ENCODE data around the gene SP8. TPM values are rescaled to one million over a fixed set of nuclear protein-coding genes. Genes with fewer than 3 reads are reported as not detected.

SP8 gene
- total RNA-seq, 1 donor from 2014 or later: not detected

DNA sequence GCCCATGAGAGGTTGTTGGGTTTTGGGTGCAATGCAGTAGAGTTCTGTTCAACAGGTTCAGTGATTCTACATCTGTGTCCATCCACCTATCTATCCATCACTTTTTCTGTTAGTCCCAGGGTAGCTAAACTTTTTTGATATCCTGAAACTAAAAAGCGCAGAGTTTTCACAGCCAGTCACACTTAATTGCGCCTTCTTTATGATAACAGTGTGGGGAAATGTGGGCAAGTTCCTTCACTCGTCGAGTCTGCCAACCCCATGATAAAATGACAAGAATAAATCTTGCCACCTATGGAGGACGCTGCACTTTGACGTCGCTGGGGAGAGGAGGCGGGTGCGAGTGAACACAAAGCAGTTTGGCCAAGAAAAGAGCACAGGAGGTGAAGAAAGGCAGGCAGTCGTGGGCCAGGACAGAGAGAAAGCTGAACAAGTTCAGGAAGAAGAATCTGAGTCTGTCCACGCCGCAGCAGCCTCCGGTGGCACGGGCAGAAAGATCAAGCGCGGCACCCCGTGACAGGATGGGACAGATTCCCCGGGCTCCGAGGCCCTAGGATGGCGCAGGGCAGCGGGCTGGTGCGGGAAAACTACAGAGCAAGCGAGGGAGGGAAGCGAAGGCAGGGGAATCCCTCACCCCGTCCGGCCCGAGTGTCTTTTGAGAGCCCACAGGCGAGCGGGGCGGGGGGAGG, 9.2 kb downstream of the SP8 start:
- intact Hi-C loops (cut with micrococcal nuclease): loop anchor here (2.0 to 5.0 kb wide), 4 partner anchors 477 to 1305 kb away; no protein-coding TSS in a partner anchor

- intact Hi-C loops (cut with micrococcal nuclease): loop anchor here (5.0 kb wide), 3 partner anchors 990 to 1305 kb away; no protein-coding TSS in a partner anchor
These were observed 9.7 kb downstream of the SP8 start for GRCh38 chr7:20776942-20777341.

DNA sequence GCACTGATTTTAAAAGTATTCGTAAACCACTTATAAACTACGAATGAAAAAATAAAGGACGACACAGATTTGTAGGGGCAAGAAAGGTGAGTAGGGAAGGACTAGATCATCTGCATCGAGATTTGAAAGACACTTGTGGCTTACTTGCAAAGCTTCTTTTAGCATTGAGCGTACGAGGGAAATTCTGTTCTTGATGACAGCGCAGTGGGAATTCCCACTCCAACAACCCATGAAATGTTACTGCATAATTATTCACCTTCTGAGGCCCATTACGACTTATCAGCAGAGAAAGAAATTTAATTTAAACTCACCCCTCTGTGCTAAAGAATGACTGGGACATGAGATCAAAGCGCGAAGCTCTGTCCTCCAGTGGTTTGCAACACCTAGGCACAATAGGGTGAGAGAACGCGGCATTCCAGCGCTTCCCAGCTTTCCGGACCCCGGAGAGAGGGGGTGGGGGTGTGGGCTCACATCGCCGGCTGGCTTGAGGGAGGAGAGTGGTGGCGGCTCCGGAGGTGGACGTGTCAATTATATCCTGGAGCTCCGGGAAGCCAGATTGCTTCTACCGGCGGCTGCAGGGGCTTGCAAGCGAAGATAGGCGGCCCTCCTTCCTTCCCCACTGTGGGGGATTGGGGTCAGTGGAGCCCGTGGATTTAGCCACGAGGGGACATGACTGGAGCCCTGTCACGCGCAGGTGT, 10.3 kb downstream of the SP8 start:
- intact Hi-C loops (cut with micrococcal nuclease): loop anchor here (5.0 kb wide), 3 partner anchors 991 to 1306 kb away; no protein-coding TSS in a partner anchor

DNA sequence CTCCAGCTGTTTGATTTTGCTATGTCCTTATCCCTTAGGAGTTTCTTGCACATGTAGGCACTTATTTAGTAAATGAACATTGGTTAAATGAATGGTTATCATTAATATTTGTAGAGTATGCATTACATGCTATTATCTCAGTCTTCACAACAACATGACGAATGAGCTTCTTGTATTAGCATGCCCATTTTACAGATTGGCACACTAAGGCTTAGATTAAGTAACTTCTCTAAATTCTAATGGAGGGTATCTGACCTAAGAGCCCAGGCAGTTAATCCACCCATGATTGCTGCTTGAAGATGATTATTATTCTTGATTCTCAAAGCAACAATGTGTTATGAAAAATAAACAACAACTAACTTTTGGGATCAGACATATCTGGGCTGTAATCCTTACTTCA, 32.7 kb downstream of the SP8 start:
- intact Hi-C loops (cut with micrococcal nuclease): no loop called here

DNA sequence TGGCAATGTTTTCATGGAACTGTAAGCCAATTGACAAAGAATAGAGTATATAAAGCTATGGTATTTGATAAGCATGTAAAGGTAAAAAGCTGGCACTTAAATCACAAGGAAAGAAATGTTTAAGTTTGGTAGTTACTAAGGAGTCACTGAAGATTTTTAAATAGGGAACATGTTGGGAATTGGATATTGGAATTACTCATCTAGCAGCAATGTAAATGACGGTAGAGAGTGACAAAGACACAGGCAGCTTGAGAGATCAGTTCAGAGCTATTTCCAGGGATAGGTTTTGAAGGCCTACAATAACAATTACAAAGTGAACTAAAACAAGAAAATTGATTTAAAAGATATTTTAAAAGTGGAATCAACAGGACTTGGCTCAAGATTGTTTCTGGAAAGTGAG, 36.8 kb downstream of the SP8 start:
- intact Hi-C loops (cut with micrococcal nuclease): no loop called here

GRCh38 chr7:20748853-20749252, 37.8 kb downstream of the SP8 start:
- intact Hi-C loops (cut with micrococcal nuclease): no loop called here

DNA sequence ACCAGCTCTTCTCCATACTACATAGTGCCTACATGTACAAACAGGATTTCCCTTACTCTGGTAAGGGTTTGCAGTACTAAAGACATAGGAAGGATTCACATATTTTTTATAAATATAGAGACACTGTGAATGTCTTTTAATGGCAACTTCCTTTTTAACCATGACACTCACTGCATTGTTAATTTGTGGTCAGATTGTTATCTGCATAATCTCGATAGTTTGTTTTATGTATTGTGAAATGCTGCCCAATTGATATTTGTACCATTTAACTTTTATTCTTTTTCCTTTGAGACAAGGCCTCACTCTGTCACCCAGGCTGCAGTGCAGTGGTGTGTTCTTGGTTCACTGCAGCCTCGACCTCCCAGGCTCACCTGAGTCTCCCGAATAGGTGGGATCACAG, 39.7 kb downstream of the SP8 start:
- intact Hi-C loops (cut with micrococcal nuclease): no loop called here

GRCh38 chr7:20745702-20746101, 41.0 kb downstream of the SP8 start:
- intact Hi-C loops (cut with micrococcal nuclease): no loop called here

GRCh38 chr7:20744954-20745446, 41.7 kb downstream of the SP8 start:
- intact Hi-C loops (cut with micrococcal nuclease): no loop called here

- intact Hi-C loops (cut with micrococcal nuclease): no loop called here
These were observed 43.8 kb downstream of the SP8 start for GRCh38 chr7:20742913-20743312.

DNA sequence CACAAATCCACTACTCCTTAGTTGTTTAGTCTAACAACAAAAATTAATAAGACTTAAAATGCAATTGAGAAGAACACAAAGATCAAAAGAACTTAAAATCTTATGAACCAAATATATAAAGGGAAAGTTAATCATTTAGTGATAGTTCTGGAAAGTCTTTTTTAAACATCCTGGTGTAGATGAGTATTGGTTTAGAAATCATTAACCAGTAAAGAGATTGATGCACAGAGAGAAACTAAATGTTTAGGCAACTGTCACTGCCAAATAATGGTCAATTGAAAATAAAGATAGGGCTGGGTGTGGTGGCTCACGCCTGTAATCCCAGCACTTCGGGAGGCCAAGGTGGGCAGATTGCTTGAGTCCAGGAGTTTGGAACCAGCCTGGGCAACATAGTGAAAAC, 44.9 kb downstream of the SP8 start:
- intact Hi-C loops (cut with micrococcal nuclease): no loop called here

GRCh38 chr7:20738518-20739481, 47.9 kb downstream of the SP8 start:
- intact Hi-C loops (cut with micrococcal nuclease): no loop called here

GRCh38 chr7:20737840-20738448, 48.7 kb downstream of the SP8 start:
- intact Hi-C loops (cut with micrococcal nuclease): no loop called here

DNA sequence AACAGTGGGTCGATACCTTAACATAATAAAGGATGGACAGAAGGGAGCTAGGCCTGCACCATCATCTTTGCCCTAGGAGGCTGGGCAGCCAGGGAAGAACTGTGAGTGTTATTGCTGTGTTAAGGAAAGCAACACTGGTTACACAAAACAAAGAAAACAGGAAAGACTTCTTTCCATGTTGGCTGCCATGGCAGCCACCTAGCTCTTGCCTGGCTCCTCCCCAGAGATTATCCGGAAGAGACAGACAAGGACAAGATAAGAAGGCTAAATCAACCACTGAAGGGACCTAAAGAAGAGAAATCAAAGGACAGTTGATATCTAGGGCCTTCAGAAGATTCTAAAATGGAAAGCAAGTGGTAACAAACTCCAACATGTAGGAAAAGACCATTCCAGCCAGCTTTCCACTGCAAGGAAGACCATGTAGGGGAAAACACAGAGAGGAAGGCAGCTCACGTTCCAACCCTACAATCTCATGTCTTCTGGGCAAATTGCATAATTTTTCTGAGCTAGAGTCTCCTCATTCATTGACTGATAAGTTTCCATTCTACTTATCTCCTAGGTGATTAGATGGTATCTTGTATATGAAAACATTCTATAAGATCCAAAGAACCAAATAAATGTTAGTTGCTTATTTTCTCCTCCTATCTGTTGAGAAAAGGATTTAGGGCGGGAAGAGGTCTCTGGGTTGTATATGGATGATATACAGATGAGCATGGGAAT, 51.2 kb downstream of the SP8 start:
- intact Hi-C loops (cut with micrococcal nuclease): no loop called here

Other genes starting within 250 kb of the SP8 start
- gene ABCB5, start 171.2 kb downstream of the SP8 start, total RNA-seq: not detected in 2 replicates